SH-SY5Y (cell line): ENCODE data around the gene GREB1.

Experiments
- GATA2 ChIP-seq: IDR thresholded peaks from 2 replicates; pipeline ENCODE4 v1.6.1; 2011; ENCODE audit warnings: mild to moderate bottlenecking, low read depth, low read length
- GATA3 ChIP-seq: IDR thresholded peaks from 2 replicates; pipeline ENCODE4 v1.6.1; 2011; ENCODE audit warnings: low read depth, mild to moderate bottlenecking, low read length, moderate library complexity

DNA sequence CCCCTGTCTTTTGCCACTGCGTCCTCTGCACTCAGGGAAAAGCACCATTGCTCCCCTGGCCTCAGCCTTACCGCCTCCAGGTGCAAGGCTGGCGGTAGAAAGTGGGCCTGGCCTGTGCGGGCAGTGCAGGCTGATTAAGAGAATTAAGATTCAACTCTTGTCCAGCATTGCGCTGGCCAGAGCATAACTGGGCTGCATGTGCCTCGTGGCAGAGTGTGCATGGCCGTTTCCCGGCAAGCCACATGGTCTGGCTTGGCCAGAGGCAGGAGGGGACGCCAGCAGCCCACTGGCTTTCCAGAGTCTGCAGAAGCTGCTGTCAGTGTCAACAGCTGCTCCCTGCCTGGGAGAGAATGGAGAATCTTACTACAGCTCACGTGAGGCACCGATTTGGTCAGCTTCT, 123.8 kb downstream of the GREB1 start:
- TF ChIP-seq GATA2 (no peak), GATA3 (no peak)
